Measurements from ENCODE around the gene LY6G5C.

LY6G5C gene

DNA sequence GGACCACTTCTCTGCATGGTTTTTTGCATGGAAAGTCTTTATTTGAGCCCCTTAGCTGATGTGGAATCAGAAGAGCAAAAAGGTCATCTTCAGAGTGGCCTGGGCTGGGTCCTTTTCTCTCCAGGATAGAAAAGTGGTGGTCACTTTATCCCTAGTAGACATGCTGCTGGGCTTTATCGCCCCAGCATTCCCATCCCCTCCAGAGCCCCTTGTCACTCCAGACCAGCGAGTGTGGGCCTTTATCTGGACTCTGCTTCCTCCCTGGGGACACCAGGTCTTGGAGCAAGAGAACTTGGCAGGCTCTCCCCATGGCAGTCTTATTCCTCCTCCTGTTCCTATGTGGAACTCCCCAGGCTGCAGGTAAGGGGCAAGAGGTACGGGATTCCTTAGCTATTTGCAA, 25.7 kb upstream of the LY6G5C start, which contains the start of gene LY6G6F:
Gene LY6G6F, plus strand, starts transcription at position 268 of the 400 bp plus-strand sequence. Its CDS starts 41 bp downstream, at position 309.
- Histone ChIP-seq H3K4me3 (no peak within 1 kb of the TSS), H4K20me1 (peaks cover 5% of the 10 kb centered on the region), H3K9me3 (no peaks in the 10 kb centered on the region), H3K27ac (no peak within 1 kb of the TSS), H3K4me2 (peak within 1 kb of the TSS; percentile 33), H3K36me3 (0 out of 2 replicates have a peak, but pooled peaks cover under 1% of the 10 kb centered on the region), H3K27me3 (no peaks in the 10 kb centered on the region), H3K4me1 (peaks cover 62% of the 10 kb centered on the region), H3K9ac (no peak within 1 kb of the TSS)
- no peak for TF ChIP-seq Cebpa-rat (IDR thresholded peaks at IDR 0.05)

DNA sequence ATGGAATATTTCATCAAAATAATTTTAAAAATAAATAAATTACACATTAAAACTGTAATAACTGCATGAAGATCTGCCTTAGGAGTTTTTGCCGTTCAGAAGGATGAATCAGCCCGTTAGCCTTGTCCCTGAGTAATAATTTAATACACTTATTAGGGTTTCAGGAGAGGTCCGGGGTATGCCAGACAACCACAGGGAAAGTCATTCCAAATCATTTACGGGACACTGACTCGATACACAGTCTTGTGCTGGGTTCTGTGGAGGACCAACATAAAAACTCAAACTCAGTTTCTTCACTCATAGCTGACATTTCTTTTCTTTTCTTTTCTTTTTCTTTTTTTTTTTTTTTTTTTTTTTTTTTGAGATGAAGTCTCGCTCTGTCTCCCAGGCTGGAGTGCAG, 25.1 kb upstream of the LY6G5C start:
- H3K27ac ChIP-seq, result no peak overlapping the region
- peaks cover 7% of the 10 kb centered on the region for H3K36me3 ChIP-seq
- H3K9me3 ChIP-seq, result no peaks in the 10 kb centered on the region
- TF ChIP-seq Cebpa-rat (IDR thresholded peaks at IDR 0.05), result no peak
- H4K20me1 ChIP-seq, result peaks cover 10% of the 10 kb centered on the region
- H3K27me3 ChIP-seq, result no peaks in the 10 kb centered on the region
- no peak overlapping the region for H3K9ac ChIP-seq
- peaks cover 62% of the 10 kb centered on the region for H3K4me1 ChIP-seq
- H3K4me3 ChIP-seq, result no peak overlapping the region
- no peak overlapping the region for H3K4me2 ChIP-seq

DNA sequence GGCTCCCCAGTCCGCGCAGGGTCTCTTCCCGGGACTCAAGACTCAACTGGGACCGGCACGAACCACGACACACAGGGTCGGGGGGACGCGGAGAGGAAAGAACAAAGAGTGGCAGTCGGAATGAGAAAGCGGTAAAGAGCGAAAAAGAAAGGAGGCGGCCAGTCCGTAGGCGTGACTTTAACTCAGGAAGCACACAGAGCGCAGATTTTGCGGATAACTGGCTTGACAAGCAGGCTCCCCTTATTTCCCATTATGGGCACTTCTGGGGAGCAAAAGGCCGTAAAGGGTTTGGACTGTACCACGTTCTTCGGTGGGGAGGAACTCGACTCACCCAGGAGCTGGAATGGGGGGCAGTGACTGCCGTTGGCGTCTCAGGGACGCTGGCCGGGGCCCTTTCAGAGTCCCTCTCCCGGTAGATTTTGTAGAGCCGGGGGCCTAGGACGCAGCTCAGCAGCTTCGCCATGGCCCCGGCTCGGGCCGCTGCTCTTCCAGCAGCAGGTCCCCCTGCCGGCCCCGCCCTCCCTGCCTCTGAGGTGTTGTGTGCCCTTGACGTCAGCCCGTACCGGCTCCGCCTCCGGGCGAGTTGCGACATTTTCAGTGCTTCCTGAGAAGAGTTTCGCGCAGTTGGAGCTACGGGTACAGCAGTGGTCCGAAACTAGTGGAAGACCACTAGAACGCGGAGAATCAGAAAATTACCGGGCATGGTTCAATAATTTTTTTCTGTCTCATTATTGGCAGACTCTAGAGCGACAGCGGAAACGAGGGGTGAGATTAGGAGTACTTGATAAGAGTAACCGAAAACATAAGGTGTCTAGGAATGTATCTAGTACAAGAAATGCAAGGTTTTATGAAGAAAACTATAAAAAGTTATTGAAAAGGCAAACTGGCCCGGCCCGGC, 22.2 kb upstream of the LY6G5C start, which contains the start of gene ABHD16A:
Gene ABHD16A, minus strand, starts transcription at position 506 of the 898 bp plus-strand sequence. Its CDS starts 43 bp downstream, at position 463.
- peak within 1 kb of the TSS; percentile 91 for H3K27ac ChIP-seq
- peak; percentile 100 for TF ChIP-seq Cebpa-rat (IDR thresholded peaks at IDR 0.05)
- H3K27me3 ChIP-seq, result no peaks in the 10 kb centered on the region
- H3K4me2 ChIP-seq, result peak within 1 kb of the TSS; percentile 91
- H3K4me1 ChIP-seq, result peaks cover 45% of the 10 kb centered on the region
- peak within 1 kb of the TSS; percentile 83 for H3K4me3 ChIP-seq
- H4K20me1 ChIP-seq, result peaks cover 10% of the 10 kb centered on the region
- H3K36me3 ChIP-seq, result peaks cover 30% of the 10 kb centered on the region
- peak within 1 kb of the TSS; percentile 92 for H3K9ac ChIP-seq
- no peaks in the 10 kb centered on the region for H3K9me3 ChIP-seq

DNA sequence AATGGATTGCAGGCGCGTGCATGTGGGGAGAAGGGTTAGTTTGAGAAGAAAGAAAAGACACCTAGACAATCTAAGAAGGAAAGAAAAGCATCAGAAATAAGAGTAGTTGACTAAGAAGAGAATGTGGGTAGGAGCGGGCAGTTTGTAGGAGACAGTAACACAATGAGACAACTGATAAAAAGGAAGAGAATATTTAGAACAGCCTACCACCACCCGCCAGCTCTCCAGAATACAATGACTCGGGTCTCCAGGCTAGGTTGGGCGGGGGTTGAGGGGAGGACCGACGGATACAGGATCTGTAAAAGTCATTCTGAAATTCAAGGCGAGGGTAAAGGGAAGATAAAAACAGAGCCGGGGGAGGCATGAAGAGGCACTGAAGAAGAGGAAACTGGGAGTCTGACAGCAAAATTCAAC, 21.5 kb upstream of the LY6G5C start:
- no peaks in the 10 kb centered on the region for H3K27me3 ChIP-seq
- peaks cover 10% of the 10 kb centered on the region for H4K20me1 ChIP-seq
- H3K27ac ChIP-seq, result peak overlapping the region; percentile 91
- peak overlapping the region; percentile 92 for H3K9ac ChIP-seq
- H3K4me1 ChIP-seq, result peaks cover 42% of the 10 kb centered on the region
- peak overlapping the region; percentile 91 for H3K4me2 ChIP-seq
- peaks cover 35% of the 10 kb centered on the region for H3K36me3 ChIP-seq
- H3K9me3 ChIP-seq, result no peaks in the 10 kb centered on the region
- H3K4me3 ChIP-seq, result peak overlapping the region; percentile 83
- TF ChIP-seq Cebpa-rat (IDR thresholded peaks at IDR 0.05), result no peak

DNA sequence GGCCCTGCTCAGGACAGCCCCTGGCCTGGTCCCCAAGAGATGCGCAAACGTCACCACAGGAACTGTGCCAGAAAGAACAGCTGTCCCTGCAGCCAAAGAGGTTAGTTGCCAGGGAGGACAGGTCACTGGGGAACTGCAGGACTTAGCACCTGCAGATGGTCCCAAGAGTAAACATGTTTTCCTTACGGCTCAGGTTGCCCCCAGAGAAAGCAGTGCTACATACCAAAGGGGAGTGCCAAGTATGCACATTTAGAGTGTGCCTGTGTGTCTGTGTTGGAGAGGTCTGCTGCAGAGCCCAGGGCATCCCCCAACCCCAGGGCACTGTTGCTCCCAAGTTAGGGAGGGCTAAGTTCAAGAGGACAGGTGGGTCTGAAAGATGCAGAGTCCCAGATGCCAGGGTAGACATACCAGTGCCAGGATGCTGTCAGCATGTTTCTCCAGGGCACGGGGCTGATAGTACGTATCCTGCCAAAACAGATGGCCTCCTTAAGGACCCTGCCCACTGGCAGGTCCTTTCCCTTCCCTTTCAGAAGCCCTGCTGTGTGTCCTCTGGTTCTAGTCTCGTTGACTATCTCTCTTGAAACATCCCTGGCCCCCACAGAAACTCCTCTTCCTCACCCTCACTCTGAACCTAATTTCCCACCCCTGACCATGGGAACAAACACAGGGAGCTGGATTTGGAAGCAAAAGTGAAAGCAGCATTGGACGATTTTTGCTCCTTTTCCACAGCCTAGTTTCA, 21.0 kb upstream of the LY6G5C start:
- H3K4me1 ChIP-seq, result peaks cover 36% of the 10 kb centered on the region
- H3K4me3 ChIP-seq, result peak overlapping the region; percentile 83
- H3K9me3 ChIP-seq, result no peaks in the 10 kb centered on the region
- H3K4me2 ChIP-seq, result peak overlapping the region; percentile 91
- no peak for TF ChIP-seq Cebpa-rat (IDR thresholded peaks at IDR 0.05)
- H3K36me3 ChIP-seq, result peaks cover 40% of the 10 kb centered on the region
- peak overlapping the region; percentile 91 for H3K27ac ChIP-seq
- H3K27me3 ChIP-seq, result no peaks in the 10 kb centered on the region
- peaks cover 12% of the 10 kb centered on the region for H4K20me1 ChIP-seq
- peak overlapping the region; percentile 92 for H3K9ac ChIP-seq

DNA sequence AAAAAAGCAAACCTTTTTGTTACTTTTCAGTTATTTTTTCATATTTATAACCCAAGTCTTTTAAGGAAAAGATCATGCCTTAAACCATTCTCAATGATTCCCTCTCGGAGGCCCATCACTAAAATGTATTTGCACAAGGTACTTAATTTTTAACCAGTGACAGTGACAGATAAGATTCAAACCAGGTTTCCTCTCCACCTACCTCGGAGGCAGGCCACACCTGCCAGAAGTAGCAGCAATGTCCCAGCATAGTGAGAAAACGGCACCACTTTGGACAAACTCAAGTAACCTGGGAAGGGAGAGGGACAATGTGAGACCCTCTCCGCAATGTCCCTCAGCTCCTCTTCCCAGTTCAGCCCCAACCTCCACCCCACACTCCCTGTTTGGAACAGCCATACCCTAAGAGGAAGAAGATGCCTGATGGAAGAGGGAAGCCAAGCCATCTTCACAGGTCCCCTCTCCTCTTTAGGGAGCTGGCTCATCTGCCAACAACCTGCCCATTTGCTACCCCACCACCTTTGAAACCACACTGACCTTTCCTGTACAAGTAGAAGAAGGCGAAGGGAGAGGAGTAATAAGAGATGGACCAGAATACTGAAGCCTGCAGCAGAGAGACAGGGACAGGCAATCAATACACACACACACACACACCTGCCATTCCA, 20.0 kb upstream of the LY6G5C start:
- Histone ChIP-seq H3K9ac (no peak overlapping the region), H3K4me1 (peaks cover 31% of the 10 kb centered on the region), H3K4me3 (no peak overlapping the region), H3K27me3 (no peaks in the 10 kb centered on the region), H3K9me3 (no peaks in the 10 kb centered on the region), H3K36me3 (peaks cover 50% of the 10 kb centered on the region), H3K27ac (no peak overlapping the region), H3K4me2 (peak overlapping the region; percentile 91), H4K20me1 (peaks cover 14% of the 10 kb centered on the region)
- no peak for TF ChIP-seq Cebpa-rat (IDR thresholded peaks at IDR 0.05)

DNA sequence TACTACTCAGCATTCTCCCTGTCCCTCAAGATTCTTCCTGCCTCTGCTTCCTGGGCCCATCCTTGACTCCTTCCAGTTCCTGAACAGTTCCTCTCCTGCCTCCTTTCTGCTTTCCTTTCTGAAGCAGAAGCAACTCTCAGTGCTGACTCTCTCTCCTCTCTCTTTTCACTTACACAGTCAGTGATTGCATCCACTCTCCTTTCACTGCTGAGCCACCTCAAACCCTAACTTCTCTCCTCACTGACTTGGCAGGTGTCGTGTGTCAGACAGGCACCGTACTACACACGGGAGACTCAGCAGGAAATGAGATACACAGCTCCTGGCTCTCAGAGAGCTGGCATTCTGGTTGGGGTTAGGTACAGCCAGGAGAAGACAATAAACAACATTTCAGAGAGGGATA, 16.7 kb upstream of the LY6G5C start:
- H3K9ac ChIP-seq, result no peak overlapping the region
- no peak for TF ChIP-seq Cebpa-rat (IDR thresholded peaks at IDR 0.05)
- no peak overlapping the region for H3K27ac ChIP-seq
- H4K20me1 ChIP-seq, result peaks cover 14% of the 10 kb centered on the region
- H3K4me3 ChIP-seq, result no peak overlapping the region
- no peaks in the 10 kb centered on the region for H3K9me3 ChIP-seq
- no peaks in the 10 kb centered on the region for H3K27me3 ChIP-seq
- H3K4me2 ChIP-seq, result no peak overlapping the region
- H3K4me1 ChIP-seq, result peaks cover 23% of the 10 kb centered on the region
- H3K36me3 ChIP-seq, result peaks cover 83% of the 10 kb centered on the region

DNA sequence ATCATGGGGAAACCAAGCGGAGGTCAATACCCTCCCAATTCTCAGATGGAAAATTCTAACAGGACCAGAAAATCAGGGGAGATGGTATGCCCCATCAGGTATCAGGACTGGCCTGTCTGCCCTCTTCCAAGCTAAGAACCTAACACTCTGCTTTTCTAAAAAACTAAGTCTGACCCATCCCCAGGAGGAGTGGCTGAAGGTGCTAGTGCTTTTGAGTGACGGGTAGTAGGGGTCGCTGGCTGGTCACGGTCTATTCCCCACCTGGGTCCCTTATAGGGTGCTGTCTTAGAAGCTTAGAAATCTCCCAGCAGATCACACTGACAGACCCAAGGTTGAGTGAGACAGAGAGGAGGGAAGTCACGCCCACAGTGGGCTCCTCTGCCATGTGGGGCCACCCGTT, 12.7 kb upstream of the LY6G5C start:
- Histone ChIP-seq H3K27ac (no peak overlapping the region), H3K27me3 (no peaks in the 10 kb centered on the region), H3K9me3 (no peaks in the 10 kb centered on the region), H3K9ac (no peak overlapping the region), H4K20me1 (peaks cover 5% of the 10 kb centered on the region; the same call in 1 of the 2 replicates), H3K4me3 (no peak overlapping the region), H3K4me2 (no peak overlapping the region), H3K4me1 (peaks cover 7% of the 10 kb centered on the region; the same call in 1 of the 2 replicates), H3K36me3 (peaks cover 94% of the 10 kb centered on the region)
- no peak for TF ChIP-seq Cebpa-rat (IDR thresholded peaks at IDR 0.05)

DNA sequence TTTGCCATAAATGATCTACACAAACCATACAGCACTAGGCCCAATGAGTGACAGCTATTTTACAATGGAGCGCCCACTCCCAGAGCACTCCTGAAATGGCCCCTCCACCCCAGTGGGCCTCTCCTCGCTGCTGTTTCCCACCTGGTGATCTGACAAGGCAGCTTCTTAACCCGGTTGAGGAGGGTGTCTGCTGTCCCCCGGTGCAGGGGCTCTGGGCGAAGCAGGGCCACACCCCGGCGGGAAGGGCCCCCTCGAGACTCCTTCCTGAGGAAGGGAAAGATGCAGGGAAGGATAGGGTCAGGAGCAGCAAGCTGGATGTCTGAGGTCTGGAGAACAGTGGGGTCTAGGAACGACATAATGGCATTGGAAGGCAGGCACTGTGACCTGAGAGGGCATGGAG, 12.0 kb upstream of the LY6G5C start:
- Histone ChIP-seq H3K36me3 (peaks cover 99% of the 10 kb centered on the region), H4K20me1 (peaks cover 5% of the 10 kb centered on the region; the same call in 1 of the 2 replicates), H3K27ac (no peak overlapping the region), H3K4me1 (peaks cover 6% of the 10 kb centered on the region; the same call in 1 of the 2 replicates), H3K4me3 (no peak overlapping the region), H3K27me3 (no peaks in the 10 kb centered on the region), H3K9me3 (no peaks in the 10 kb centered on the region), H3K9ac (no peak overlapping the region), H3K4me2 (no peak overlapping the region)
- no peak for TF ChIP-seq Cebpa-rat (IDR thresholded peaks at IDR 0.05)

Measured in BLaER1 (cell line).